Mucosa of stomach (tissue), 1 donor: Measurements from ENCODE around the gene PARD3.
"Not testable (repeated sequence)": the region's sequence is repeated elsewhere in the genome, so short reads cannot be mapped to it uniquely, and the experiment has no call there.

Experiments used
- H3K27me3 ChIP-seq: one replicate; pipeline ENCODE4 v1.7.0; 2013; ENCODE audit warnings: mild to moderate bottlenecking, low read length; ENCODE audit not compliant: control insufficient read depth, insufficient read depth
- H3K36me3 ChIP-seq: one replicate; pipeline ENCODE4 v1.7.0; 2013; ENCODE audit warnings: low read length; ENCODE audit not compliant: control insufficient read depth, insufficient read depth
- H3K4me1 ChIP-seq: one replicate; pipeline ENCODE4 v1.7.0; 2013; ENCODE audit warnings: mild to moderate bottlenecking, low read length; ENCODE audit not compliant: control insufficient read depth, insufficient read depth
- H3K4me3 ChIP-seq: one replicate; pipeline ENCODE4 v1.7.0; 2013; ENCODE audit warnings: low read length
- H3K9ac ChIP-seq: one replicate; pipeline ENCODE4 v1.7.0; 2013; ENCODE audit warnings: mild to moderate bottlenecking, low read length, moderate library complexity
- H3K9me3 ChIP-seq: one replicate; pipeline ENCODE4 v1.7.0; 2013; ENCODE audit warnings: mild to moderate bottlenecking, low read length, moderate library complexity; ENCODE audit not compliant: control insufficient read depth
- donor health status: Pancreatic carcinoma.

Gene PARD3

GRCh38 chr10:34715511-34716187 is 99.4 kb downstream of the PARD3 start:
- Histone ChIP-seq H3K9ac (no peak overlapping the region), H3K36me3 (no peaks in the 10 kb centered on the region), H3K27me3 (no peaks in the 10 kb centered on the region), H3K9me3 (no peaks in the 10 kb centered on the region), H3K4me1 (peaks cover 14% of the 10 kb centered on the region), H3K4me3 (no peak overlapping the region)

- H3K9me3 ChIP-seq = no peaks in the 10 kb centered on the region
- no peaks in the 10 kb centered on the region for H3K27me3 ChIP-seq
- peaks cover 16% of the 10 kb centered on the region for H3K4me1 ChIP-seq
- no peaks in the 10 kb centered on the region for H3K36me3 ChIP-seq
- H3K4me3 ChIP-seq = no peak overlapping the region
- no peak overlapping the region for H3K9ac ChIP-seq
Measured at GRCh38 chr10:34713875-34714274, 101.2 kb downstream of the PARD3 start.

GRCh38 chr10:34711500-34711899 is 103.6 kb downstream of the PARD3 start:
- H3K27me3 ChIP-seq = no peaks in the 10 kb centered on the region

GRCh38 chr10:34710391-34710751 is 104.7 kb downstream of the PARD3 start:
- Histone ChIP-seq H3K27me3 (no peaks in the 10 kb centered on the region), H3K9me3 (no peaks in the 10 kb centered on the region), H3K4me3 (no peak overlapping the region), H3K4me1 (peaks cover 16% of the 10 kb centered on the region), H3K36me3 (no peaks in the 10 kb centered on the region), H3K9ac (no peak overlapping the region)

More at GRCh38 chr10:34711500-34711899, 103.6 kb downstream of the PARD3 start:
- Histone ChIP-seq H3K9me3 (no peaks in the 10 kb centered on the region), H3K36me3 (no peaks in the 10 kb centered on the region), H3K9ac (no peak overlapping the region), H3K4me1 (peaks cover 16% of the 10 kb centered on the region), H3K4me3 (no peak overlapping the region)

GRCh38 chr10:34709637-34710390 is 105.3 kb downstream of the PARD3 start:
- Histone ChIP-seq H3K4me1 (peaks cover 16% of the 10 kb centered on the region), H3K36me3 (no peaks in the 10 kb centered on the region), H3K4me3 (no peak overlapping the region)

GRCh38 chr10:34707656-34708055 is 107.4 kb downstream of the PARD3 start:
- peaks cover 11% of the 10 kb centered on the region for H3K4me1 ChIP-seq
- H3K27me3 ChIP-seq = no peaks in the 10 kb centered on the region
- no peaks in the 10 kb centered on the region for H3K36me3 ChIP-seq
- H3K9ac ChIP-seq = no peak overlapping the region
- no peak overlapping the region for H3K4me3 ChIP-seq
- H3K9me3 ChIP-seq = no peaks in the 10 kb centered on the region

More at GRCh38 chr10:34709637-34710390, 105.3 kb downstream of the PARD3 start:
- Histone ChIP-seq H3K27me3 (no peaks in the 10 kb centered on the region), H3K9me3 (no peaks in the 10 kb centered on the region), H3K9ac (no peak overlapping the region)

- H3K9ac ChIP-seq, H3K27me3 ChIP-seq, H3K4me3 ChIP-seq, H3K36me3 ChIP-seq, H3K9me3 ChIP-seq: not testable (repeated sequence)
- peaks cover 11% of the 10 kb centered on the region for H3K4me1 ChIP-seq
Measured at GRCh38 chr10:34706992-34707391, 108.1 kb downstream of the PARD3 start.

GRCh38 chr10:34706147-34706546 is 108.9 kb downstream of the PARD3 start:
- Histone ChIP-seq H3K4me3 (no peak overlapping the region), H3K9me3 (no peaks in the 10 kb centered on the region), H3K27me3 (no peaks in the 10 kb centered on the region), H3K36me3 (no peaks in the 10 kb centered on the region), H3K9ac (no peak overlapping the region), H3K4me1 (peaks cover 7% of the 10 kb centered on the region)

- no peaks in the 10 kb centered on the region for H3K9me3 ChIP-seq
- peaks cover 1% of the 10 kb centered on the region for H3K4me1 ChIP-seq
- H3K4me3 ChIP-seq = no peak overlapping the region
- no peaks in the 10 kb centered on the region for H3K36me3 ChIP-seq
- no peaks in the 10 kb centered on the region for H3K27me3 ChIP-seq
- no peak overlapping the region for H3K9ac ChIP-seq
Measured at GRCh38 chr10:34705563-34705962, 109.5 kb downstream of the PARD3 start.

GRCh38 chr10:34704526-34705184 is 110.4 kb downstream of the PARD3 start:
- Histone ChIP-seq H3K9ac (no peak overlapping the region), H3K9me3 (no peaks in the 10 kb centered on the region), H3K4me3 (no peak overlapping the region), H3K36me3 (no peaks in the 10 kb centered on the region), H3K27me3 (no peaks in the 10 kb centered on the region), H3K4me1 (no peaks in the 10 kb centered on the region)

- H3K4me1 ChIP-seq = peaks cover 4% of the 10 kb centered on the region
- H3K9me3 ChIP-seq = no peaks in the 10 kb centered on the region
- no peaks in the 10 kb centered on the region for H3K27me3 ChIP-seq
- H3K36me3 ChIP-seq = no peaks in the 10 kb centered on the region
- H3K4me3 ChIP-seq = no peak overlapping the region
- no peak overlapping the region for H3K9ac ChIP-seq
Measured at GRCh38 chr10:34702982-34703381, 112.1 kb downstream of the PARD3 start.
